B cell (primary cell): ENCODE results near the gene GNE. TPM values are rescaled to one million over a fixed set of nuclear protein-coding genes. Genes with fewer than 3 reads are reported as not detected.

Experiments
- ATAC-seq: fragments of 200-7000 bp; cut with Tn5 transposase; one replicate; pipeline ENCODE4 v1.10.0; 2021; ENCODE audit warnings: low read depth, mild to moderate bottlenecking, moderate number of reproducible peaks, moderate library complexity
- CTCF ChIA-PET: fragments of 350-600 bp; sonication (Branson Sonifier 250); formaldehyde crosslinking; loops from one replicate; lab custom pipeline; 2021; ENCODE audit warnings: antibody characterized with exemption, inconsistent platforms; lab: Charles Lee
- POLR2A ChIA-PET: fragments of 350-600 bp; sonication (Branson Sonifier 250); formaldehyde crosslinking; loops from one replicate; lab custom pipeline; 2021; ENCODE audit warnings: antibody characterized with exemption; lab: Charles Lee
- DNase-seq: peaks from one replicate; pipeline ENCODE4 v3.0.0; 2013
- H2AFZ ChIP-seq: 2 replicates; pipeline ENCODE4 v1.6.1; 2012; ENCODE audit warnings: mild to moderate bottlenecking, low read depth, low read length; ENCODE audit not compliant: insufficient read depth, poor library complexity, severe bottlenecking
- H3K27ac ChIP-seq, 2 donors: 1 replicate in 1 of 2; 2 replicates in 1 of 2; pipeline ENCODE4 v1.5.1; 2012 to 2013; ENCODE audit warnings: low read length in 2 of 2, mild to moderate bottlenecking in 2 of 2, moderate library complexity in 1 of 2
- H3K27me3 ChIP-seq, 4 experiments: fragments of 200-600 bp in 1 of 4; sonication (generic) in 1 of 4; replicated peaks in 1 of 4; 1 replicate in 2 of 4; 2 replicates in 2 of 4; pipeline versions ENCODE4 v1.6.1 to v1.7.0; 2013 to 2016; ENCODE audit warnings: low read length in 3 of 4, mild to moderate bottlenecking in 2 of 4, mixed read lengths in 1 of 4, moderate library complexity in 1 of 4; ENCODE audit not compliant: insufficient read depth in 4 of 4, control insufficient read depth in 3 of 4; ENCODE audit errors: control extremely low read depth in 1 of 4
- H3K36me3 ChIP-seq, 2 experiments: replicated peaks in 1 of 2; 1 replicate in 1 of 2; 2 replicates in 1 of 2; pipeline versions ENCODE4 v1.6.1 to v1.7.1; 2013; ENCODE audit warnings: low read length in 1 of 2; ENCODE audit not compliant: insufficient read depth in 2 of 2, control insufficient read depth in 1 of 2; ENCODE audit errors: control extremely low read depth in 1 of 2, extremely low read depth in 1 of 2
- H3K4me1 ChIP-seq, 2 donors: fragments of 200-600 bp in 1 of 2; sonication (generic) in 1 of 2; 1 replicate in 1 of 2; 2 replicates in 1 of 2; pipeline versions ENCODE4 v1.5.1 to v1.6.1; 2013 to 2017; ENCODE audit warnings: low read length in 2 of 2; ENCODE audit not compliant: control insufficient read depth in 2 of 2, insufficient read depth in 2 of 2
- H3K4me2 ChIP-seq: replicated peaks from 2 replicates; pipeline ENCODE3; 2012; ENCODE audit warnings: mild to moderate bottlenecking, low read depth, low read length; ENCODE audit not compliant: poor library complexity, severe bottlenecking
- H3K4me3 ChIP-seq, 5 experiments: fragments of 200-600 bp in 1 of 5; sonication (generic) in 1 of 5; 1 replicate in 3 of 5; 2 replicates in 2 of 5; pipeline versions ENCODE4 v1.5.1 to v1.7.0; 2011 to 2016; ENCODE audit warnings: low read length in 4 of 5, mild to moderate bottlenecking in 4 of 5, low read depth in 2 of 5, control low read depth in 1 of 5, moderate library complexity in 1 of 5; ENCODE audit not compliant: insufficient read depth in 1 of 5; ENCODE audit errors: control extremely low read depth in 1 of 5, extremely low read depth in 1 of 5
- H3K79me2 ChIP-seq: fragments of 200-600 bp; sonication (generic); one replicate; pipeline ENCODE4 v1.6.0; 2016; ENCODE audit warnings: low read length; ENCODE audit not compliant: control insufficient read depth, insufficient read depth
- H3K9ac ChIP-seq: fragments of 200-600 bp; sonication (generic); 2 replicates; pipeline ENCODE4 v1.6.1; 2017; ENCODE audit warnings: mild to moderate bottlenecking, low read length, moderate library complexity
- H3K9me3 ChIP-seq, 3 donors: one replicate each; pipeline versions ENCODE4 v1.6.1 to v1.7.1; 2013; ENCODE audit warnings: low read length in 2 of 3; ENCODE audit not compliant: control insufficient read depth in 2 of 3, insufficient read depth in 1 of 3; ENCODE audit errors: control extremely low read depth in 1 of 3
- H4K20me1 ChIP-seq: 2 replicates; pipeline ENCODE4 v1.6.0; 2012; ENCODE audit warnings: mild to moderate bottlenecking, low read length; ENCODE audit not compliant: insufficient read depth, control insufficient read depth, poor library complexity, severe bottlenecking
- H3K27ac Mint-ChIP-seq: one replicate; pipeline ENCODE4 v1.8.0; 2021; ENCODE audit warnings: mixed read lengths
- H3K27me3 Mint-ChIP-seq: one replicate; pipeline ENCODE4 v1.8.0; 2021; ENCODE audit warnings: mixed read lengths
- H3K4me1 Mint-ChIP-seq: one replicate; pipeline ENCODE4 v1.8.0; 2021; ENCODE audit warnings: mixed read lengths
- H3K4me3 Mint-ChIP-seq: one replicate; pipeline ENCODE4 v1.8.0; 2021; ENCODE audit warnings: mixed read lengths
- H3K9me3 Mint-ChIP-seq: one replicate; pipeline ENCODE4 v1.8.0; 2022; ENCODE audit warnings: mixed read lengths; ENCODE audit not compliant: insufficient read depth
- EZH2 ChIP-seq: IDR thresholded peaks from 2 replicates; pipeline ENCODE4 v1.6.1; 2012; ENCODE audit warnings: borderline replicate concordance, low read depth, mild to moderate bottlenecking, moderate library complexity, low read length; ENCODE audit not compliant: insufficient read depth, poor library complexity, severe bottlenecking
- WGBS: methylation state at CpG from one replicate; pipeline ENCODE4 v1.1.5; 2013; ENCODE audit warnings: missing lambda C conversion rate; ENCODE audit not compliant: insufficient coverage; 5-methylcytosine and 5-hydroxymethylcytosine counted together
- intact Hi-C: fragments of 100-400 bp; cut with micrococcal nuclease; formaldehyde crosslinking; loops from one replicate; pipeline ENCODE4 v1.10.0; 2022
- polyA plus RNA-seq: library from polyadenylated mRNA; depleted of rRNA; stranded (reverse); fragments of >200 nt; gene quantifications from 2 replicates; pipeline ENCODE4 v1.2.3, GENCODE V29; 2012
- total RNA-seq, 2 donors: library from RNA; stranded (reverse); fragments of 120-200 nt in 1 of 2; gene quantifications; 1 replicate in 1 of 2; 2 replicates in 1 of 2; pipeline versions ENCODE4 v1.2.3 to v1.2.4, GENCODE V29; 2013 to 2022
- TF ChIP-seq, protein P1 (sequence below): fragments of 200-600 bp; IDR thresholded peaks from one replicate; pipeline ENCODE4 v1.8.0; 2022; ENCODE audit warnings: antibody characterized with exemption, mild to moderate bottlenecking

The GNE gene
- total and polyA plus RNA-seq, 2 donors (not counting 1 experiment from before 2014, with no cell fraction given): 8.3 to 20.6 TPM

DNA sequence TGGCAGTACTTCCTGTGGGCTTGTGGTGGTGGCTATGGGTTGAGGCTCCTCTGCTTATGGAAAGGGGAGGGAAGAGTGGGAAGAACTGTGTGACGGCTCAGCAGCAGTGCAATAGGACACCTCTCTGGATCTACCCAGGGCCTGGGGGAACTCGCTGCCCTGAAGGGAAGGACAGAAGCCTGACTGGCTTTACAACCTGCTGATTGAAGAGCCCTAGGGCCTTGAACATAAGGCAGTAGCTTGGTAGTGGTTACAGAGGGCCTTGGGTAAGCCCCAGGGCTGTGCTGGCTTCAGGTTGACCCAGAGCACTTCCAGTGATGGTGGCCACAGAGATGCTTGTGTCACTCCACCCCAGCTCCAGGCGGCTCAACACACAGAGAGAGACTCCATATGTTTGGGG is 83.5 kb downstream of the GNE start:
- no peaks in the 10 kb centered on the region for H3K36me3 ChIP-seq
- H3K79me2 ChIP-seq: no peaks in the 10 kb centered on the region
- no peaks in the 10 kb centered on the region for H3K9me3 Mint-ChIP-seq
- DNase-seq (no peak), ATAC-seq (no peak)
- H2AFZ ChIP-seq: no peak overlapping the region
- H3K27ac Mint-ChIP-seq: no peak overlapping the region
- H4K20me1 ChIP-seq: no peaks in the 10 kb centered on the region
- H3K27me3 ChIP-seq: no peaks in the 10 kb centered on the region
- H3K9me3 ChIP-seq: peaks cover 0 to 3% (median 0%) of the 10 kb centered on the region in 3 donors
- no peaks in the 10 kb centered on the region for H3K4me1 Mint-ChIP-seq
- H3K4me1 ChIP-seq: no peaks in the 10 kb centered on the region
- ChIA-PET CTCF (interaction anchor here (4.0 kb wide), 1 partner anchor 71 kb away, joined by 32 read pairs; no protein-coding TSS in a partner anchor), POLR2A (no interaction called here)
- H3K27ac ChIP-seq: no peak overlapping the region
- intact Hi-C loops: no loop called here
- TF ChIP-seq, protein P1, sequence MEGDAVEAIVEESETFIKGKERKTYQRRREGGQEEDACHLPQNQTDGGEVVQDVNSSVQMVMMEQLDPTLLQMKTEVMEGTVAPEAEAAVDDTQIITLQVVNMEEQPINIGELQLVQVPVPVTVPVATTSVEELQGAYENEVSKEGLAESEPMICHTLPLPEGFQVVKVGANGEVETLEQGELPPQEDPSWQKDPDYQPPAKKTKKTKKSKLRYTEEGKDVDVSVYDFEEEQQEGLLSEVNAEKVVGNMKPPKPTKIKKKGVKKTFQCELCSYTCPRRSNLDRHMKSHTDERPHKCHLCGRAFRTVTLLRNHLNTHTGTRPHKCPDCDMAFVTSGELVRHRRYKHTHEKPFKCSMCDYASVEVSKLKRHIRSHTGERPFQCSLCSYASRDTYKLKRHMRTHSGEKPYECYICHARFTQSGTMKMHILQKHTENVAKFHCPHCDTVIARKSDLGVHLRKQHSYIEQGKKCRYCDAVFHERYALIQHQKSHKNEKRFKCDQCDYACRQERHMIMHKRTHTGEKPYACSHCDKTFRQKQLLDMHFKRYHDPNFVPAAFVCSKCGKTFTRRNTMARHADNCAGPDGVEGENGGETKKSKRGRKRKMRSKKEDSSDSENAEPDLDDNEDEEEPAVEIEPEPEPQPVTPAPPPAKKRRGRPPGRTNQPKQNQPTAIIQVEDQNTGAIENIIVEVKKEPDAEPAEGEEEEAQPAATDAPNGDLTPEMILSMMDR: no peak
- TF ChIP-seq EZH2: no peak
- 79% methylated on average over 2 of the region's 3 CpGs for WGBS
- no peak overlapping the region for H3K4me3 ChIP-seq
- no peak overlapping the region for H3K4me2 ChIP-seq
- H3K27me3 Mint-ChIP-seq: peaks cover 2% of the 10 kb centered on the region
- no peak overlapping the region for H3K9ac ChIP-seq
- no peak overlapping the region for H3K4me3 Mint-ChIP-seq

DNA sequence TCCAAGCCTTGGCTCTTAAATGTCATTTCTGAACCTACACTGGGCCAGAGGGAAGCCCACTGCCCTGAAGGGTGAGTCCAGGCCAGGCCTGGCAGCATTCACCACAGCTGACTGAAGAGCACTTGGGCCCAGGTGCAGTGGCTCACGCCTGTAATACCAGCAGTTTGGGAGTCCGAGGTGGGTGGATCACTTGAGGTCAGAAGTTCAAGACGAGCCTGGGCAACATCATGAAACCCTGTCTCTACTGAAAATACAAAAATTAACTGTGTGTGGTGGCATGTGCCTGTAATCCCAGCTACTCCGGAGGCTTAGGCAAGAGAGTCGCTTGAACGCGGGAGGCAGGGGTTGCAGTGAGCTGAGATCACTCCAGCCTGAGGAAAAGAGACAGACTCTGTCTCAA is 84.0 kb downstream of the GNE start:
- H3K9ac ChIP-seq: no peak overlapping the region
- no peaks in the 10 kb centered on the region for H4K20me1 ChIP-seq
- 100% methylated on average over 2 of the region's 7 CpGs for WGBS
- no peak overlapping the region for H3K4me2 ChIP-seq
- CTCF ChIA-PET: interaction anchor here (4.0 kb wide), 1 partner anchor 71 kb away, joined by 32 read pairs; no protein-coding TSS in a partner anchor
- Mint-ChIP-seq H3K4me3 (no peak overlapping the region), H3K9me3 (no peaks in the 10 kb centered on the region), H3K4me1 (no peaks in the 10 kb centered on the region), H3K27me3 (peaks cover 2% of the 10 kb centered on the region), H3K27ac (no peak overlapping the region)
- TF ChIP-seq, protein P1: no peak
- no peak for TF ChIP-seq EZH2
- H3K9me3 ChIP-seq: peaks cover 0 to 3% (median 0%) of the 10 kb centered on the region in 3 donors
- H3K27me3 ChIP-seq: no peaks in the 10 kb centered on the region
- no peaks in the 10 kb centered on the region for H3K4me1 ChIP-seq
- no peak overlapping the region for H2AFZ ChIP-seq
- intact Hi-C loops: no loop called here
- no peak overlapping the region for H3K4me3 ChIP-seq
- ATAC-seq (no peak), DNase-seq (no peak)
- H3K79me2 ChIP-seq: no peaks in the 10 kb centered on the region
- POLR2A ChIA-PET: no interaction called here
- no peaks in the 10 kb centered on the region for H3K36me3 ChIP-seq
- no peak overlapping the region for H3K27ac ChIP-seq
